ENCODE measurements around the gene SNAP25.

DNA sequence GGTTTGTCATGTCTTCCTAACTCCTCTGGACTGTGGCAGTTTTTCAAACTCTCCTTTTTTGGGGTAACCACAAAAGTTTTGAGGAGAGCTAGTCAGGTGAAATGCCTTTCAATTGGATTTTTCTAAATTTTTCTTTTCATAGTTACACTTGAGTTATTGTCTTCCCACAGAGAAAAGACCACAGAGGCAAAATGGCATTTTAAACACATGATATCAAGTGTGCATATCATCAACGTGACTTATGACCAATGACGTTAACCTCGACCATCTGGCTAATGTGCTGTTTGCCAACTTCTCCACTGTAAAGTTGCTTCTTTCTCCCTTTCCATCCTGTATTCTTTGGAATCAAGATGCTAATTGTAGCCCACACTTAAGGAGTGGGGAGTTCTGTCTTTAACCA lies 41.3 kb upstream of the SNAP25 start:
- TF ChIP-seq, protein P1, sequence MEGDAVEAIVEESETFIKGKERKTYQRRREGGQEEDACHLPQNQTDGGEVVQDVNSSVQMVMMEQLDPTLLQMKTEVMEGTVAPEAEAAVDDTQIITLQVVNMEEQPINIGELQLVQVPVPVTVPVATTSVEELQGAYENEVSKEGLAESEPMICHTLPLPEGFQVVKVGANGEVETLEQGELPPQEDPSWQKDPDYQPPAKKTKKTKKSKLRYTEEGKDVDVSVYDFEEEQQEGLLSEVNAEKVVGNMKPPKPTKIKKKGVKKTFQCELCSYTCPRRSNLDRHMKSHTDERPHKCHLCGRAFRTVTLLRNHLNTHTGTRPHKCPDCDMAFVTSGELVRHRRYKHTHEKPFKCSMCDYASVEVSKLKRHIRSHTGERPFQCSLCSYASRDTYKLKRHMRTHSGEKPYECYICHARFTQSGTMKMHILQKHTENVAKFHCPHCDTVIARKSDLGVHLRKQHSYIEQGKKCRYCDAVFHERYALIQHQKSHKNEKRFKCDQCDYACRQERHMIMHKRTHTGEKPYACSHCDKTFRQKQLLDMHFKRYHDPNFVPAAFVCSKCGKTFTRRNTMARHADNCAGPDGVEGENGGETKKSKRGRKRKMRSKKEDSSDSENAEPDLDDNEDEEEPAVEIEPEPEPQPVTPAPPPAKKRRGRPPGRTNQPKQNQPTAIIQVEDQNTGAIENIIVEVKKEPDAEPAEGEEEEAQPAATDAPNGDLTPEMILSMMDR (IDR thresholded peaks at IDR 0.05): no peak
- TF ChIP-seq POLR2A (IDR thresholded peaks at IDR 0.05): no peak
